K562 (cell line): Measurements from ENCODE around the gene GPR135. TPM values are rescaled to one million over a fixed set of nuclear protein-coding genes. Genes with fewer than 3 reads are reported as not detected.

Experiments
- CAMTA2 ChIP-seq: fragments of 250-450 bp; sonication (Bioruptor Pico); conservative IDR thresholded peaks from 2 replicates; pipeline ENCODE4 v1.5.1; 2022
- CEBPG ChIP-seq, 3 experiments: fragments of 200-800 bp in 1 of 3; sonication (Bioruptor generic) in 1 of 3; sonication (generic) in 1 of 3; formaldehyde crosslinking in 1 of 3; IDR thresholded peaks in 2 of 3; conservative IDR thresholded peaks in 1 of 3; 2 replicates each; pipeline versions ENCODE4 v1.6.1 to v1.8.0; 2016 to 2022; ENCODE audit warnings: missing compliant biosample characterization in 2 of 3, missing genetic modification characterization in 2 of 3, mild to moderate bottlenecking in 1 of 3, missing genetic modification reagents in 1 of 3
- DNMT1 ChIP-seq: fragments of 450-650 bp; IDR thresholded peaks from 2 replicates; pipeline ENCODE4 v1.6.1; 2016; ENCODE audit warnings: antibody characterized with exemption, mild to moderate bottlenecking
- FOXA3 ChIP-seq, 2 experiments: fragments of 450-650 bp in 1 of 2; sonication (generic) in 1 of 2; formaldehyde crosslinking; IDR thresholded peaks in 1 of 2; conservative IDR thresholded peaks in 1 of 2; 2 replicates each; pipeline versions ENCODE4 v1.4.0 to v1.8.0; 2020 to 2022; ENCODE audit warnings: mild to moderate bottlenecking in 2 of 2, missing genetic modification reagents in 1 of 2
- FOXK2 ChIP-seq, 2 experiments: fragments of 450-650 bp; IDR thresholded peaks in 1 of 2; conservative IDR thresholded peaks in 1 of 2; 2 replicates each; pipeline ENCODE4 v1.6.1; 2016; ENCODE audit warnings: low read depth in 2 of 2, mild to moderate bottlenecking in 1 of 2
- MYC ChIP-seq, 2 experiments: fragments of 250-450 bp in 1 of 2; sonication (Bioruptor Pico) in 1 of 2; IDR thresholded peaks; 2 replicates each; pipeline versions ENCODE4 v1.5.1 to v1.6.1; 2012 to 2021; ENCODE audit warnings: low read depth in 2 of 2, borderline replicate concordance in 1 of 2, improper control_type of control experiment in 1 of 2, low read length in 1 of 2, mild to moderate bottlenecking in 1 of 2, moderate library complexity in 1 of 2
- NFIC ChIP-seq: fragments of 450-650 bp; IDR thresholded peaks from 2 replicates; pipeline ENCODE4 v1.6.1; 2017; ENCODE audit warnings: mild to moderate bottlenecking, inconsistent platforms
- NFXL1 ChIP-seq: fragments of 450-650 bp; formaldehyde crosslinking; IDR thresholded peaks from 2 replicates; pipeline ENCODE4 v1.4.0; 2021; ENCODE audit warnings: mild to moderate bottlenecking
- SOX6 ChIP-seq: fragments of 450-650 bp; IDR thresholded peaks from 2 replicates; pipeline ENCODE4 v1.6.1; 2014; ENCODE audit warnings: mild to moderate bottlenecking
- TBL1XR1 ChIP-seq, 2 experiments: IDR thresholded peaks; 2 replicates each; pipeline ENCODE4 v1.6.1; 2012; ENCODE audit warnings: improper control_type of control experiment in 2 of 2, low read length in 2 of 2, mild to moderate bottlenecking in 1 of 2
- TBP ChIP-seq: optimal IDR thresholded peaks from 2 replicates; pipeline ENCODE3; 2011; ENCODE audit warnings: low read depth, low read length, improper control_type of control experiment
- U2AF2 ChIP-seq: fragments of 200-400 bp; formaldehyde crosslinking; optimal IDR thresholded peaks from 2 replicates; pipeline ENCODE3; 2017; ENCODE audit warnings: low read depth, mild to moderate bottlenecking, low read length
- ZNF239 ChIP-seq: fragments of 250-450 bp; sonication (Bioruptor Pico); IDR thresholded peaks from 2 replicates; pipeline ENCODE4 v1.4.0; 2020; ENCODE audit warnings: mild to moderate bottlenecking
- ZNF274 ChIP-seq: IDR thresholded peaks from 2 replicates; pipeline ENCODE4 v1.6.1; 2011; ENCODE audit warnings: low read depth, mild to moderate bottlenecking, low read length, moderate library complexity, borderline replicate concordance
- polyA plus RNA-seq, 8 experiments: library from polyadenylated mRNA; depleted of rRNA in 4 of 8; stranded (reverse) in 5 of 8; unstranded in 3 of 8; fragments of >200 nt; fragmentation: Nextera tagmentation in 2 of 8; fragmentation: Illumina TruSeq in 1 of 8; extraction: Ambion mirVana in 2 of 8; extraction: Trizol in 1 of 8; gene quantifications; 2 replicates each; pipeline versions ENCODE4 v1.2.1 to v1.2.3, GENCODE V29; 2011 to 2014; ENCODE audit warnings: inconsistent platforms in 1 of 8, missing spikeins in 1 of 8
- total RNA-seq, 7 experiments: library from RNA; depleted of rRNA in 6 of 7; stranded (reverse); fragments of >200 nt in 6 of 7; fragmentation: Illumina TruSeq in 2 of 7; extraction: Trizol in 2 of 7; gene quantifications; 2 replicates each; pipeline versions ENCODE4 v1.2.1 to v1.2.3, GENCODE V29; 2011 to 2021; ENCODE audit warnings: low replicate concordance in 1 of 7
- TF ChIP-seq, protein P1 (sequence below): sonication (generic); formaldehyde crosslinking; IDR thresholded peaks from 2 replicates; pipeline ENCODE4 v1.8.0; 2023; ENCODE audit warnings: mild to moderate bottlenecking, missing genetic modification reagents
- TF ChIP-seq, protein P2 (sequence below): fragments of 250-450 bp; sonication (Bioruptor Pico); IDR thresholded peaks from 2 replicates; pipeline ENCODE4 v1.9.0; 2021; ENCODE audit warnings: mild to moderate bottlenecking
- TF ChIP-seq, protein P3 (sequence below): sonication (generic); formaldehyde crosslinking; IDR thresholded peaks from 2 replicates; pipeline ENCODE4 v1.8.0; 2022; ENCODE audit warnings: mild to moderate bottlenecking, missing genetic modification reagents
- TF ChIP-seq, protein P4 (sequence below), 2 experiments: IDR thresholded peaks; 2 replicates each; pipeline ENCODE4 v1.6.1; 2012; ENCODE audit warnings: improper control_type of control experiment in 2 of 2, low read depth in 2 of 2, low read length in 2 of 2, borderline replicate concordance in 1 of 2

GPR135 gene
- total and polyA plus RNA-seq, 9 of the 15 experiments (the other 6 are each of a cell fraction or from before 2014, with no cell fraction given): 0.06 to 1.6 (median 1.0) TPM

DNA sequence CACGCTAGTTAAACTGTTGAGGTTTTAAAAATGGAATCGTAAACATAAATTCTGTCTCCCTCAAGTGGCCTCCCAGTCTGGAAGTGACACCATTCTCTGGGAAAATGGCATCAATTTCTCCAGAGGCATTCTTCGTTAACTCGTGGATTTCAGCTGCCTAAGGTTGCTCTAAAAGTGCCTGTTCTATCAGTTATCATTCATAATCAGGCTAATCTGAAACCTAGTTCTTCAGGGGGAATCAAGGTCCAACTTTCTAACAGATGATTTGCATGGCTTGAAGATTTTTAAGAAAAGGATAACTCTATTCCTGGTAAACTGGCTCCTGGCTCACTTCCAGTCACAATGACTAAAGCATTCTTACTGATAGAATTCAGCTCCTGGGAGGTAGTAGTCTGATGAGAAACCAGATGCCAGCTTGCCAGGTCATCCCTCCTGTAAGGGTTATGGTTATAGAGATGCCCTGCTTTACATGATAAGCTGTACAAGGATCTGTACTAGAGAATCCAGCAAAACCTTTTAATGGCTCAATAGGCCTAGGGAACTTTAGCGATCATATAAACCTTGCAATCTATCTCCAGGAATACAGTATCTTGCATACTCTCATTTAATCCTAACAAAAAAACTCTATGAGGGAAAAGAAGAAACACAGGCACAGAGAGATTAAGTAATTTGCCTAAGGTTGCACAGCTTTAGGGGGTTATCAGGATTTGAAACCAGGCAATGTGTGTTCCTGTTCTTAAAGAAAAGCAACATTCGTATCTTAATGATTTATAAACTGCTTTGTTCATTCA is 17.6 kb upstream of the GPR135 start (continued):
- TF ChIP-seq CEBPG (CRISPR knock-in tag; IDR thresholded peaks at IDR 0.05) (no peak), CEBPG (tag; conservative IDR thresholded peaks at IDR 0.05 in 1 of 2, IDR thresholded peaks at IDR 0.05 in 1 of 2) (no peak), U2AF2 (no peak), FOXK2 (conservative IDR thresholded peaks at IDR 0.05 in 1 of 2, IDR thresholded peaks at IDR 0.05 in 1 of 2; ENCODE audit: low read depth in 2 of 2) (no peak), ZNF239 (CRISPR knock-in tag) (no peak), TBL1XR1 (IDR thresholded peaks at IDR 0.05; ENCODE audit: low read length in 2 of 2) (no peak), CAMTA2 (CRISPR knock-in tag) (no peak), MYC (IDR thresholded peaks at IDR 0.05; ENCODE audit: low read depth, low read length) (no peak), MYC (CRISPR knock-in tag; IDR thresholded peaks at IDR 0.05; ENCODE audit: borderline replicate concordance, low read depth) (no peak), FOXA3 (CRISPR knock-in tag; conservative IDR thresholded peaks at IDR 0.05 in 1 of 2, IDR thresholded peaks at IDR 0.05 in 1 of 2) (no peak), SOX6 (no peak), ZNF274 (no peak), TBP (no peak), NFIC (peak; percentile 90), DNMT1 (no peak), NFXL1 (CRISPR knock-in tag) (no peak)
- TF ChIP-seq, protein P1, sequence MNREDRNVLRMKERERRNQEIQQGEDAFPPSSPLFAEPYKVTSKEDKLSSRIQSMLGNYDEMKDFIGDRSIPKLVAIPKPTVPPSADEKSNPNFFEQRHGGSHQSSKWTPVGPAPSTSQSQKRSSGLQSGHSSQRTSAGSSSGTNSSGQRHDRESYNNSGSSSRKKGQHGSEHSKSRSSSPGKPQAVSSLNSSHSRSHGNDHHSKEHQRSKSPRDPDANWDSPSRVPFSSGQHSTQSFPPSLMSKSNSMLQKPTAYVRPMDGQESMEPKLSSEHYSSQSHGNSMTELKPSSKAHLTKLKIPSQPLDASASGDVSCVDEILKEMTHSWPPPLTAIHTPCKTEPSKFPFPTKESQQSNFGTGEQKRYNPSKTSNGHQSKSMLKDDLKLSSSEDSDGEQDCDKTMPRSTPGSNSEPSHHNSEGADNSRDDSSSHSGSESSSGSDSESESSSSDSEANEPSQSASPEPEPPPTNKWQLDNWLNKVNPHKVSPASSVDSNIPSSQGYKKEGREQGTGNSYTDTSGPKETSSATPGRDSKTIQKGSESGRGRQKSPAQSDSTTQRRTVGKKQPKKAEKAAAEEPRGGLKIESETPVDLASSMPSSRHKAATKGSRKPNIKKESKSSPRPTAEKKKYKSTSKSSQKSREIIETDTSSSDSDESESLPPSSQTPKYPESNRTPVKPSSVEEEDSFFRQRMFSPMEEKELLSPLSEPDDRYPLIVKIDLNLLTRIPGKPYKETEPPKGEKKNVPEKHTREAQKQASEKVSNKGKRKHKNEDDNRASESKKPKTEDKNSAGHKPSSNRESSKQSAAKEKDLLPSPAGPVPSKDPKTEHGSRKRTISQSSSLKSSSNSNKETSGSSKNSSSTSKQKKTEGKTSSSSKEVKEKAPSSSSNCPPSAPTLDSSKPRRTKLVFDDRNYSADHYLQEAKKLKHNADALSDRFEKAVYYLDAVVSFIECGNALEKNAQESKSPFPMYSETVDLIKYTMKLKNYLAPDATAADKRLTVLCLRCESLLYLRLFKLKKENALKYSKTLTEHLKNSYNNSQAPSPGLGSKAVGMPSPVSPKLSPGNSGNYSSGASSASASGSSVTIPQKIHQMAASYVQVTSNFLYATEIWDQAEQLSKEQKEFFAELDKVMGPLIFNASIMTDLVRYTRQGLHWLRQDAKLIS (CRISPR knock-in tag): no peak
- TF ChIP-seq, protein P2, sequence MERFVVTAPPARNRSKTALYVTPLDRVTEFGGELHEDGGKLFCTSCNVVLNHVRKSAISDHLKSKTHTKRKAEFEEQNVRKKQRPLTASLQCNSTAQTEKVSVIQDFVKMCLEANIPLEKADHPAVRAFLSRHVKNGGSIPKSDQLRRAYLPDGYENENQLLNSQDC (CRISPR knock-in tag): no peak
- TF ChIP-seq, protein P3, sequence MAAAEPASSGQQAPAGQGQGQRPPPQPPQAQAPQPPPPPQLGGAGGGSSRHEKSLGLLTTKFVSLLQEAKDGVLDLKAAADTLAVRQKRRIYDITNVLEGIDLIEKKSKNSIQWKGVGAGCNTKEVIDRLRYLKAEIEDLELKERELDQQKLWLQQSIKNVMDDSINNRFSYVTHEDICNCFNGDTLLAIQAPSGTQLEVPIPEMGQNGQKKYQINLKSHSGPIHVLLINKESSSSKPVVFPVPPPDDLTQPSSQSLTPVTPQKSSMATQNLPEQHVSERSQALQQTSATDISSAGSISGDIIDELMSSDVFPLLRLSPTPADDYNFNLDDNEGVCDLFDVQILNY: no peak
- TF ChIP-seq, protein P4, sequence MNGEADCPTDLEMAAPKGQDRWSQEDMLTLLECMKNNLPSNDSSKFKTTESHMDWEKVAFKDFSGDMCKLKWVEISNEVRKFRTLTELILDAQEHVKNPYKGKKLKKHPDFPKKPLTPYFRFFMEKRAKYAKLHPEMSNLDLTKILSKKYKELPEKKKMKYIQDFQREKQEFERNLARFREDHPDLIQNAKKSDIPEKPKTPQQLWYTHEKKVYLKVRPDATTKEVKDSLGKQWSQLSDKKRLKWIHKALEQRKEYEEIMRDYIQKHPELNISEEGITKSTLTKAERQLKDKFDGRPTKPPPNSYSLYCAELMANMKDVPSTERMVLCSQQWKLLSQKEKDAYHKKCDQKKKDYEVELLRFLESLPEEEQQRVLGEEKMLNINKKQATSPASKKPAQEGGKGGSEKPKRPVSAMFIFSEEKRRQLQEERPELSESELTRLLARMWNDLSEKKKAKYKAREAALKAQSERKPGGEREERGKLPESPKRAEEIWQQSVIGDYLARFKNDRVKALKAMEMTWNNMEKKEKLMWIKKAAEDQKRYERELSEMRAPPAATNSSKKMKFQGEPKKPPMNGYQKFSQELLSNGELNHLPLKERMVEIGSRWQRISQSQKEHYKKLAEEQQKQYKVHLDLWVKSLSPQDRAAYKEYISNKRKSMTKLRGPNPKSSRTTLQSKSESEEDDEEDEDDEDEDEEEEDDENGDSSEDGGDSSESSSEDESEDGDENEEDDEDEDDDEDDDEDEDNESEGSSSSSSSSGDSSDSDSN (IDR thresholded peaks at IDR 0.05; ENCODE audit: borderline replicate concordance in 1 of 2, low read depth in 2 of 2, low read length in 2 of 2): no peak
